ENCODE measurements around the gene TRMT10B.
"Not testable (repeated sequence)": the region's sequence is repeated elsewhere in the genome, so short reads cannot be mapped to it uniquely, and the experiment has no call there.

TRMT10B gene

DNA sequence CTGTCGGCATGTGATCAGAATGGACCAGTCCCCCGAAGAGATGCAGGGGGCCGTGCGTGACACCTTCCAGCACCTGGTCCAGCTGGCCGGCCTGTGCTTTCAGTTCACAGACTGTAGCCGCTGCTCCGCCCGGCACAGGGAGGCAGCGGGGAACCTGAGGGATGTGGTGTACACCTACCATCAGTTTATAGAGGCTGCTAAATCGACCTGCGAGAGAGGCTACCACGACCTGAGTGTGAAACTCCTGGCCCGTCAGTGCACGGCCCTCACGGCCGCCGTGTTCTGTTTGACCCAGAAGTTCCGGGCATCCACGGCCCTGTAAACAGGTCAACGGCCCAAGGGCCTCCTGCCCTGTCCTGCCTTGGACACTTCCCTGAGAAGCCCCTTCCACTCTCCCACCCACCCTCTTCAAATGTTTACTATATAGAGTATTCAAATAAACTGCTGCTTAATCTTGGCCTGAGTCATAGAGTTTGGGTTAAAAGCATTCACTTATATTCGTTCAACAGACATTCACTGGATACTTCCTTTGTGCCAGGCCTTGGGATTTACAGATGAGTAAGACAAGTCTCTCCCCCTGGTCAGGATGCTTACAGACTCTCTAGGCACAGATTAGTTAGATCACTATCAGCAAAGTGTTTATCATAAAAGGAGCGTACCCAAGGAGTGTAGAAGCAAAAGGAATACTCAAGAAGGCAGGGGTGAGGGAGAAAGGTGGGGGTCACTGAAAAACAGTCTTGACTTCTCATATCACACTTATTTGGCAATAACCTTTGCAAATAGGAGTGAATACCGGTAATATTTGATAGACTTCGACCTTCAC is 6.9 kb upstream of the TRMT10B start:
- no peak overlapping the region for H3K4me3 ChIP-seq (ENCODE audit: low read depth, low read length)
- in situ Hi-C loops (cut with HindIII; ENCODE audit: low sequenced_read_pairs): no loop called here

GRCh38 chr9:37747271-37747753 is 6.3 kb upstream of the TRMT10B start:
- no peak overlapping the region for H3K4me3 ChIP-seq (ENCODE audit: low read depth, low read length)
- TF ChIP-seq CTCF (IDR thresholded peaks at IDR 0.05; ENCODE audit: low read depth, low read length): peak; percentile 95
- DNase-seq (ENCODE audit: low read depth, low spot score): peak; percentile 69
- in situ Hi-C loops (cut with HindIII; ENCODE audit: low sequenced_read_pairs): no loop called here

More for the DNA sequence above, 6.9 kb upstream of the TRMT10B start:
- no peak for TF ChIP-seq CTCF (IDR thresholded peaks at IDR 0.05; ENCODE audit: low read depth, low read length)
- no peak for DNase-seq (ENCODE audit: low read depth, low spot score)

DNA sequence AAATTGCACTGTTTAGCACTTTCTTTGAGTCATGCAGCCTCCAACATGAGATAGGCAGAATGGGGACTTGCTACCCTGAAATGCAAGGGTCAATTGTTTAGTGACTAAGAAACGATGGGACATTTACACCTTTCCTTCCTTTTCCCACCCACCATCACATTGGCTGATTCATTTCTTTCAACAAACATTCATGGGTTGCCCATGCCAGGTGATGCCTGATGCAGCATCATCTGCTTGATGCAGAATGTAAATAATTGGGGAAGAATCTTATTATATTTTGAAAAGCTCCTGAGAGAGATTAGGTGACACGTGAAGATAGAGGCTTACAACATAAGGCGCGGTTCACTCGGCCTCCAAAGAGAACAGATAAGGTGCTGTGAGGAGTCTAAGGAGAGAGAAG is 4.5 kb upstream of the TRMT10B start:
- no peak for TF ChIP-seq CTCF (IDR thresholded peaks at IDR 0.05; ENCODE audit: low read depth, low read length)
- in situ Hi-C loops (cut with HindIII; ENCODE audit: low sequenced_read_pairs): no loop called here
- H3K4me3 ChIP-seq (ENCODE audit: low read depth, low read length): no peak overlapping the region
- no peak for DNase-seq (ENCODE audit: low read depth, low spot score)

- H3K4me3 ChIP-seq (ENCODE audit: low read depth, low read length): no peak overlapping the region
- TF ChIP-seq CTCF (IDR thresholded peaks at IDR 0.05; ENCODE audit: low read depth, low read length): no peak
- in situ Hi-C loops (cut with HindIII; ENCODE audit: low sequenced_read_pairs): no loop called here
- DNase-seq (ENCODE audit: low read depth, low spot score): no peak
Measured at GRCh38 chr9:37751186-37751585, 2.4 kb upstream of the TRMT10B start.

GRCh38 chr9:37751704-37752103 is 1.9 kb upstream of the TRMT10B start:
- H3K4me3 ChIP-seq (ENCODE audit: low read depth, low read length); DNase-seq (ENCODE audit: low read depth, low spot score); in situ Hi-C loops (cut with HindIII; ENCODE audit: low sequenced_read_pairs): not testable (repeated sequence)

- H3K4me3 ChIP-seq (ENCODE audit: low read depth, low read length); in situ Hi-C loops (cut with HindIII; ENCODE audit: low sequenced_read_pairs); DNase-seq (ENCODE audit: low read depth, low spot score): not testable (repeated sequence)
Measured at GRCh38 chr9:37752112-37752511, 1.5 kb upstream of the TRMT10B start.

DNA sequence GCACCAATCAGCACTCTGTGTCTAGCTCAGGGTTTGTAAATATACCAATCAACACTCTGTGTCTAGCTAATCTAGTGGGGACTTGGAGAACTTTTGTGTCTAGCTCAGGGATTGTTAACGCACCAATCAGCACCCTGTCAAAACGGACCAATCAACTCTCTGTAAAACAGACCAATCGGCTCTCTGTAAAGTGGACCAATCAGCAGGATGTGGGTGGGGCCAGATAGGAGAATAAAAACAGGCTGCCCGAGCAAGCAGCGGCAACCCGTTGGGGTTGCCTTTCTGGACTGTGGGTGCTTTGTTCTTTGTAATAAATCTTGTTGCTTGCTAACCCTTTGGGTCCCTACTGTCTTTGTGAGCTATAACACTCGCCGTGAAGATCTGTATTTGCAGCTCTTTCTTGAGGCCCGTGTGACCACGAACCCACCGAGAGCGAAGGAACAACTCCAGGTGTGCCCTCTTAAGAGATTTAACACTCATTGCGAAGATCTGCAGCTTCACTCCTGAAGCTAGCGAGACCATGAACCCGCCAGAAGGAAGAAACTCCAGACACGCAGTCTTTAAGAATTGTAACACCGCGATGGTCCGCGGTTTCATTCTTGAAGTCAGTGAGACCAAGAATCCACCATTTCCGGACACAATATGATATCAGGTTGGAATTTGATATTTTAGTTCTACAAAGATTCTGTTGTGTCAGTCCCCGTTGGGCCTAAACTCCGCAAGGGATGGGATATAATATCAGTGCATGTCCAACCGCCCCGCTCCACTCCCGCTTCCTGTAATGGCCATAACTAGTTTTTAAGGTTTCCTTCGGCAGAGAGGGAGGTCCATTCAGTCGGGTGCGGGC is 740 bp upstream of the TRMT10B start:
- TF ChIP-seq CTCF (IDR thresholded peaks at IDR 0.05; ENCODE audit: low read depth, low read length): no peak
- peak overlapping the region; percentile 64 for H3K4me3 ChIP-seq (ENCODE audit: low read depth, low read length)
- no peak for DNase-seq (ENCODE audit: low read depth, low spot score)
- in situ Hi-C loops (cut with HindIII; ENCODE audit: low sequenced_read_pairs): no loop called here

Data from astrocyte of the spinal cord (primary cell).